Peyer's patch (tissue), 4 donors: Measurements from ENCODE around the gene HOXB5. TPM values are rescaled to one million over a fixed set of nuclear protein-coding genes. Genes with fewer than 3 reads are reported as not detected.

Source experiments
- DNase-seq, 3 donors: peaks; one replicate each; pipeline ENCODE4 v3.0.0-alpha.2; 2017 to 2019
- H3K27ac ChIP-seq, 4 donors: fragments of 200-600 bp; sonication (generic); one replicate each; pipeline ENCODE4 v1.5.1; 2016 to 2019
- H3K27me3 ChIP-seq, 2 donors: fragments of 200-600 bp; sonication (generic); one replicate each; pipeline ENCODE4 v1.5.1; 2019
- H3K36me3 ChIP-seq, 3 donors: fragments of 200-600 bp; sonication (generic); one replicate each; pipeline ENCODE4 v1.5.1; 2016 to 2019
- H3K4me1 ChIP-seq, 4 donors: fragments of 200-600 bp; sonication (generic); one replicate each; pipeline ENCODE4 v1.5.1; 2016 to 2019
- H3K4me3 ChIP-seq, 4 donors: fragments of 200-600 bp; sonication (generic); 1 replicate in 3 of 4; 2 replicates in 1 of 4; pipeline ENCODE4 v1.5.1; 2016 to 2019; ENCODE audit warnings: mild to moderate bottlenecking in 1 of 4
- H3K9me3 ChIP-seq, 4 donors: fragments of 200-600 bp; sonication (generic); one replicate each; pipeline ENCODE4 v1.5.1; 2016 to 2019; ENCODE audit warnings: mild to moderate bottlenecking in 1 of 4
- CTCF ChIP-seq, 6 experiments: fragments of 450-650 bp in 4 of 6; fragments of 200-600 bp in 2 of 6; sonication (generic) in 1 of 6; IDR thresholded peaks; one replicate each; pipeline ENCODE4 v1.5.1; 2017 to 2019; ENCODE audit warnings: antibody characterized with exemption in 6 of 6, mild to moderate bottlenecking in 3 of 6, moderate library complexity in 1 of 6
- POLR2A ChIP-seq, 2 donors: fragments of 450-650 bp; IDR thresholded peaks; one replicate each; pipeline ENCODE4 v1.5.1; 2017; ENCODE audit warnings: antibody characterized with exemption in 2 of 2, mild to moderate bottlenecking in 2 of 2, moderate library complexity in 2 of 2
- total RNA-seq, 4 donors: library from RNA; depleted of rRNA; stranded (reverse); fragments of >200 nt; gene quantifications; one replicate each; pipeline ENCODE4 v1.1.0, GENCODE V29; 2016

Gene HOXB5
- total RNA-seq, 4 donors from 2014 or later, result 7.7 to 22.5 (median 15.0) TPM

- Histone ChIP-seq H3K27ac (peak overlapping the region; percentile 43 to 96 (median 62)), H3K9me3 (no peaks in the 10 kb centered on the region), H3K27me3 (no peaks in the 10 kb centered on the region), H3K4me1 (peaks cover 0 to 87% (median 2%) of the 10 kb centered on the region in 4 donors), H3K4me3 (peak overlapping the region; percentile 8 to 43 (median 32)), H3K36me3 (no peaks in the 10 kb centered on the region)
- no peak for TF ChIP-seq CTCF (IDR thresholded peaks at IDR 0.05)
- peak in 2 of 3 donors; percentile 46 to 47 for DNase-seq
Measured at GRCh38 chr17:48564188-48565021, 29.2 kb downstream of the HOXB5 start.

- peak in 1 of 3 donors; percentile 30 for DNase-seq
- Histone ChIP-seq H3K27ac (peak overlapping the region; percentile 43 to 96 (median 62)), H3K4me1 (peaks cover 0 to 89% (median 2%) of the 10 kb centered on the region in 4 donors), H3K27me3 (no peaks in the 10 kb centered on the region), H3K4me3 (peak overlapping the region; percentile 8 to 43 (median 32)), H3K36me3 (no peaks in the 10 kb centered on the region), H3K9me3 (no peaks in the 10 kb centered on the region)
- TF ChIP-seq CTCF (IDR thresholded peaks at IDR 0.05), result no peak
- no peak for TF ChIP-seq POLR2A (IDR thresholded peaks at IDR 0.05)
Measured at GRCh38 chr17:48563867-48564187, 29.8 kb downstream of the HOXB5 start.

- DNase-seq, result peak in 1 of 3 donors; percentile 16
- Histone ChIP-seq H3K9me3 (no peaks in the 10 kb centered on the region), H3K36me3 (no peaks in the 10 kb centered on the region), H3K27ac (peak overlapping the region; percentile 27 to 96 (median 62)), H3K27me3 (no peaks in the 10 kb centered on the region), H3K4me1 (peaks cover 0 to 89% (median 2%) of the 10 kb centered on the region in 4 donors), H3K4me3 (peak overlapping the region in 3 of 4 donors; percentile 27 to 43 (median 37))
- TF ChIP-seq POLR2A (IDR thresholded peaks at IDR 0.05), result no peak
- no peak for TF ChIP-seq CTCF (IDR thresholded peaks at IDR 0.05)
Measured at GRCh38 chr17:48563385-48563838, 30.2 kb downstream of the HOXB5 start.

- TF ChIP-seq POLR2A (IDR thresholded peaks at IDR 0.05), result no peak
Measured at GRCh38 chr17:48562934-48563333, 30.6 kb downstream of the HOXB5 start.

GRCh38 chr17:48561884-48562810 lies 31.4 kb downstream of the HOXB5 start:
- Histone ChIP-seq H3K27ac (peak overlapping the region in 2 of 4 donors; percentile 62 to 96), H3K27me3 (no peaks in the 10 kb centered on the region), H3K4me1 (peaks cover 0 to 89% (median 4%) of the 10 kb centered on the region in 4 donors), H3K36me3 (no peaks in the 10 kb centered on the region), H3K9me3 (no peaks in the 10 kb centered on the region), H3K4me3 (no peak overlapping the region)
- no peak for TF ChIP-seq POLR2A (IDR thresholded peaks at IDR 0.05)
- peak in 2 of 6 experiments; percentile 8 to 15 for TF ChIP-seq CTCF (IDR thresholded peaks at IDR 0.05)
- DNase-seq, result peak in 1 of 3 donors; percentile 47

More at GRCh38 chr17:48562934-48563333, 30.6 kb downstream of the HOXB5 start:
- H3K27ac ChIP-seq, result peak overlapping the region; percentile 27 to 96 (median 62)
- H3K9me3 ChIP-seq, result no peaks in the 10 kb centered on the region
- DNase-seq, result peak in 1 of 3 donors; percentile 9
- H3K36me3 ChIP-seq, result no peaks in the 10 kb centered on the region
- no peaks in the 10 kb centered on the region for H3K27me3 ChIP-seq
- H3K4me3 ChIP-seq, result no peak overlapping the region
- H3K4me1 ChIP-seq, result peaks cover 0 to 89% (median 2%) of the 10 kb centered on the region in 4 donors
